HG03558 (cell line): ENCODE measurements around the gene C17orf50.

ENCODE experiments used
- ATAC-seq: cut with Tn5 transposase; IDR thresholded peaks from one replicate; pipeline ENCODE4 v1.9.1; 2021; ENCODE audit warnings: moderate number of reproducible peaks; ENCODE audit not compliant: unreplicated experiment; ENCODE audit errors: extremely low read depth

The C17orf50 gene

GRCh38 chr17:35808240-35808961, 47.7 kb downstream of the C17orf50 start:
- ATAC-seq = no peak

GRCh38 chr17:35808962-35809854, 48.5 kb downstream of the C17orf50 start, which contains the start of gene TAF15:
TAF15 (plus strand) TSS chr17:35809484; CDS start chr17:35809570, 86 bp downstream.
- ATAC-seq = peak; percentile 65

- ATAC-seq = no peak
Measured at GRCh38 chr17:35809855-35810461, 49.3 kb downstream of the C17orf50 start.

GRCh38 chr17:35811759-35812158, 51.1 kb downstream of the C17orf50 start:
- ATAC-seq = no peak

- no peak for ATAC-seq
Measured at GRCh38 chr17:35812456-35812855, 51.8 kb downstream of the C17orf50 start.
